Omental fat pad (tissue), 4 donors: ENCODE measurements around the gene PACSIN2. TPM values are rescaled to one million over a fixed set of nuclear protein-coding genes. Genes with fewer than 3 reads are reported as not detected.

ENCODE experiments used
- ATAC-seq: fragments of 150-250 bp; one replicate; pipeline ENCODE4 v1.9.1; 2016; ENCODE audit warnings: mild to moderate bottlenecking, moderate library complexity; ENCODE audit not compliant: low FRiP score
- DNase-seq: peaks from one replicate; pipeline ENCODE4 v3.0.0-alpha.2; 2019; ENCODE audit warnings: low spot score
- CTCF ChIP-seq, 3 donors: fragments of 450-650 bp; IDR thresholded peaks; one replicate each; pipeline ENCODE4 v1.5.1; 2016 to 2017; ENCODE audit warnings: antibody characterized with exemption in 3 of 3, mild to moderate bottlenecking in 3 of 3, moderate library complexity in 2 of 3
- total RNA-seq, 4 donors: library from RNA; depleted of rRNA; stranded (reverse); fragments of >200 nt; gene quantifications; one replicate each; pipeline ENCODE4 v1.1.0, GENCODE V29; 2016

The PACSIN2 gene
- total RNA-seq, 4 donors from 2014 or later = 39.0 to 111 (median 51.3) TPM

GRCh38 chr22:42983470-42983869, 31.5 kb downstream of the PACSIN2 start:
- DNase-seq (no peak), ATAC-seq (no peak)
- TF ChIP-seq CTCF (IDR thresholded peaks at IDR 0.05) = no peak

- ATAC-seq (no peak), DNase-seq (no peak)
- TF ChIP-seq CTCF (IDR thresholded peaks at IDR 0.05) = no peak
Measured at GRCh38 chr22:42979606-42980005, 35.3 kb downstream of the PACSIN2 start.

GRCh38 chr22:42978453-42979103, 36.4 kb downstream of the PACSIN2 start:
- TF ChIP-seq CTCF (IDR thresholded peaks at IDR 0.05) = no peak
- DNase-seq = no peak
- ATAC-seq = peak; percentile 95

- DNase-seq (no peak), ATAC-seq (no peak)
- TF ChIP-seq CTCF (IDR thresholded peaks at IDR 0.05) = no peak
Measured at GRCh38 chr22:42977569-42977968, 37.4 kb downstream of the PACSIN2 start.

- no peak for TF ChIP-seq CTCF (IDR thresholded peaks at IDR 0.05)
- DNase-seq = no peak
- no peak for ATAC-seq
Measured at GRCh38 chr22:42976217-42976933, 38.6 kb downstream of the PACSIN2 start.

GRCh38 chr22:42974223-42974622, 40.7 kb downstream of the PACSIN2 start:
- no peak for TF ChIP-seq CTCF (IDR thresholded peaks at IDR 0.05)
- ATAC-seq = no peak
- no peak for DNase-seq

GRCh38 chr22:42973536-42973881, 41.4 kb downstream of the PACSIN2 start:
- ATAC-seq = no peak
- no peak for TF ChIP-seq CTCF (IDR thresholded peaks at IDR 0.05)

More at GRCh38 chr22:42973536-42973881, 41.4 kb downstream of the PACSIN2 start:
- no peak for DNase-seq
